DND-41 (cell line): ENCODE data around the gene NFE2.

Experiments
- CTCF ChIP-seq: IDR thresholded peaks from 2 replicates; pipeline ENCODE4 v1.5.1; 2012; ENCODE audit warnings: borderline replicate concordance, low read length, moderate library complexity, mild to moderate bottlenecking; ENCODE audit not compliant: poor library complexity, severe bottlenecking; ENCODE audit errors: extremely low read depth
- EZH2 ChIP-seq: IDR thresholded peaks from 3 replicates; pipeline ENCODE4 v1.6.1; 2012; ENCODE audit warnings: borderline replicate concordance, low read depth, mild to moderate bottlenecking, moderate library complexity, low read length, inconsistent platforms; ENCODE audit not compliant: severe bottlenecking

- no peak for TF ChIP-seq CTCF
- TF ChIP-seq EZH2, result no peak
These were observed 5.8 kb downstream of the NFE2 start for GRCh38 chr12:54294953-54295566.
